H9 (cell line): ENCODE measurements around the gene IKZF1. TPM values are rescaled to one million over a fixed set of nuclear protein-coding genes. Genes with fewer than 3 reads are reported as not detected.

Source experiments
- DNase-seq: peaks from one replicate; pipeline ENCODE4 v3.0.0-alpha.2; 2017
- H2AFZ ChIP-seq: one replicate; pipeline ENCODE4 v1.6.1; 2013; ENCODE audit warnings: mild to moderate bottlenecking, low read length, control low read depth, moderate library complexity
- H2AK5ac ChIP-seq: 2 replicates; pipeline ENCODE4 v1.6.1; 2013; ENCODE audit warnings: low read length, control low read depth, mixed read lengths; ENCODE audit not compliant: insufficient read length
- H2BK120ac ChIP-seq: one replicate; pipeline ENCODE4 v1.6.1; 2013; ENCODE audit warnings: low read depth, mild to moderate bottlenecking, low read length, control low read depth, inconsistent platforms; ENCODE audit not compliant: poor library complexity, severe bottlenecking
- H2BK12ac ChIP-seq: 2 replicates; pipeline ENCODE4 v1.6.1; 2013; ENCODE audit warnings: low read length, control low read depth, mixed read lengths, low read depth; ENCODE audit not compliant: insufficient read length
- H2BK15ac ChIP-seq: 2 replicates; pipeline ENCODE4 v1.6.1; 2013; ENCODE audit warnings: low read depth, low read length, control low read depth
- H2BK20ac ChIP-seq: one replicate; pipeline ENCODE4 v1.6.1; 2013; ENCODE audit warnings: low read depth, mild to moderate bottlenecking, low read length, control low read depth, inconsistent platforms; ENCODE audit not compliant: poor library complexity, severe bottlenecking
- H2BK5ac ChIP-seq: 2 replicates; pipeline ENCODE4 v1.6.1; 2013; ENCODE audit warnings: low read length, control low read depth, mixed read lengths; ENCODE audit not compliant: insufficient read length
- H3K14ac ChIP-seq: 2 replicates; pipeline ENCODE4 v1.6.1; 2013; ENCODE audit warnings: low read length, control low read depth; ENCODE audit not compliant: insufficient read depth
- H3K18ac ChIP-seq: 2 replicates; pipeline ENCODE4 v1.6.1; 2013; ENCODE audit warnings: low read depth, mild to moderate bottlenecking, mixed read lengths, low read length, control low read depth; ENCODE audit not compliant: insufficient read length
- H3K23ac ChIP-seq: 2 replicates; pipeline ENCODE4 v1.6.1; 2013; ENCODE audit warnings: low read length, control low read depth, mixed read lengths, low read depth; ENCODE audit not compliant: insufficient read length
- H3K23me2 ChIP-seq: 2 replicates; pipeline ENCODE4 v1.6.1; 2013; ENCODE audit warnings: low read depth, mild to moderate bottlenecking, mixed read lengths, low read length, control low read depth; ENCODE audit not compliant: insufficient read length, poor library complexity, severe bottlenecking
- H3K27ac ChIP-seq: 2 replicates; pipeline ENCODE4 v1.5.1; 2013; ENCODE audit warnings: low read length, control low read depth, mixed read lengths, low read depth; ENCODE audit not compliant: insufficient read length
- H3K27me3 ChIP-seq: 2 replicates; pipeline ENCODE4 v1.6.1; 2013; ENCODE audit warnings: low read length, control low read depth, inconsistent platforms; ENCODE audit not compliant: insufficient read depth
- H3K4ac ChIP-seq: 2 replicates; pipeline ENCODE4 v1.6.1; 2013; ENCODE audit warnings: low read depth, mild to moderate bottlenecking, control low read depth, inconsistent platforms, low read length, moderate library complexity
- H3K4me1 ChIP-seq: 2 replicates; pipeline ENCODE4 v1.6.1; 2013; ENCODE audit warnings: low read length, control low read depth, inconsistent platforms; ENCODE audit not compliant: insufficient read depth
- H3K4me2 ChIP-seq: 2 replicates; pipeline ENCODE4 v1.6.1; 2013; ENCODE audit warnings: low read length, control low read depth, mixed read lengths; ENCODE audit not compliant: insufficient read length, insufficient read depth
- H3K56ac ChIP-seq: 2 replicates; pipeline ENCODE4 v1.6.1; 2013; ENCODE audit warnings: low read depth, mild to moderate bottlenecking, mixed read lengths, low read length, control low read depth; ENCODE audit not compliant: insufficient read length
- H3K79me1 ChIP-seq: 2 replicates; pipeline ENCODE4 v1.6.1; 2013; ENCODE audit warnings: low read depth, mild to moderate bottlenecking, moderate library complexity, low read length, control low read depth, inconsistent platforms; ENCODE audit not compliant: insufficient read depth, poor library complexity, severe bottlenecking
- H3K79me2 ChIP-seq: 2 replicates; pipeline ENCODE4 v1.6.1; 2013; ENCODE audit warnings: low read length, control low read depth, inconsistent platforms; ENCODE audit not compliant: insufficient read depth
- H3K9ac ChIP-seq: 2 replicates; pipeline ENCODE4 v1.6.1; 2013; ENCODE audit warnings: low read length, control low read depth, mixed read lengths; ENCODE audit not compliant: insufficient read length; ENCODE audit errors: extremely low read depth
- H3K9me3 ChIP-seq: one replicate; pipeline ENCODE4 v1.6.1; 2013; ENCODE audit warnings: low read depth, low read length, inconsistent platforms; ENCODE audit not compliant: control insufficient read depth
- H3T11ph ChIP-seq: one replicate; pipeline ENCODE4 v1.6.1; 2013; ENCODE audit warnings: mild to moderate bottlenecking, low read length, control low read depth, inconsistent platforms
- H4K20me1 ChIP-seq: one replicate; pipeline ENCODE4 v1.6.1; 2013; ENCODE audit not compliant: control insufficient read depth, insufficient read length, insufficient read depth
- H4K5ac ChIP-seq: 2 replicates; pipeline ENCODE4 v1.6.1; 2013; ENCODE audit warnings: low read depth, mild to moderate bottlenecking, mixed read lengths, low read length, control low read depth; ENCODE audit not compliant: insufficient read length
- H4K8ac ChIP-seq: replicated peaks from 2 replicates; pipeline ENCODE4 v1.6.1; 2013; ENCODE audit warnings: low read length, control low read depth, mixed read lengths, low read depth; ENCODE audit not compliant: insufficient read length
- H4K91ac ChIP-seq: 2 replicates; pipeline ENCODE4 v1.6.1; 2013; ENCODE audit warnings: low read depth, mild to moderate bottlenecking, moderate library complexity, mixed read lengths, low read length, control low read depth; ENCODE audit not compliant: insufficient read length
- H3K27ac Mint-ChIP-seq, 3 experiments: 2 replicates in 2 of 3; 3 replicates in 1 of 3; pipeline ENCODE4 v1.8.0; 2020 to 2021; ENCODE audit warnings: mixed read lengths in 3 of 3, mild to moderate bottlenecking in 1 of 3, moderate library complexity in 1 of 3
- H3K27me3 Mint-ChIP-seq: 2 replicates; pipeline ENCODE4 v1.8.0; 2021; ENCODE audit warnings: low read depth, mild to moderate bottlenecking, moderate library complexity, mixed read lengths
- H3K36me3 Mint-ChIP-seq, 3 experiments: 2 replicates in 2 of 3; 3 replicates in 1 of 3; pipeline ENCODE4 v1.8.0; 2020 to 2021; ENCODE audit warnings: low read depth in 3 of 3, mixed read lengths in 3 of 3; ENCODE audit not compliant: insufficient read depth in 1 of 3
- H3K4me1 Mint-ChIP-seq, 2 experiments: 2 replicates each; pipeline ENCODE4 v1.8.0; 2020; ENCODE audit warnings: mixed read lengths in 2 of 2
- H3K4me3 Mint-ChIP-seq, 2 experiments: 2 replicates in 1 of 2; 3 replicates in 1 of 2; pipeline ENCODE4 v1.8.0; 2020 to 2021; ENCODE audit warnings: mild to moderate bottlenecking in 2 of 2, mixed read lengths in 2 of 2, moderate library complexity in 1 of 2
- H3K9me3 Mint-ChIP-seq, 2 experiments: 2 replicates in 1 of 2; 3 replicates in 1 of 2; pipeline ENCODE4 v1.8.0; 2020; ENCODE audit warnings: mild to moderate bottlenecking in 2 of 2, mixed read lengths in 2 of 2, moderate library complexity in 1 of 2
- WGBS: extraction: QIAGEN DNeasy Blood & Tissue Kit; methylation state at CpG from one replicate; pipeline ENCODE4 v1.1.7; 2013; ENCODE audit warnings: missing lambda C conversion rate, low lambda C conversion rate, mixed read lengths; ENCODE audit not compliant: insufficient read length; ENCODE audit errors: extremely low coverage; 5-methylcytosine and 5-hydroxymethylcytosine counted together
- total RNA-seq: library from RNA; stranded (reverse); gene quantifications from 2 replicates; pipeline ENCODE4 v1.2.1, GENCODE V29; 2021
- TF ChIP-seq, protein P1 (sequence below): fragments of 200-600 bp; sonication (generic); conservative IDR thresholded peaks from 3 replicates; pipeline ENCODE4 v1.8.0; 2021; ENCODE audit warnings: antibody characterized with exemption, mild to moderate bottlenecking

The IKZF1 gene
- total RNA-seq, 1 experiment from 2014 or later, result 0.98 TPM

DNA sequence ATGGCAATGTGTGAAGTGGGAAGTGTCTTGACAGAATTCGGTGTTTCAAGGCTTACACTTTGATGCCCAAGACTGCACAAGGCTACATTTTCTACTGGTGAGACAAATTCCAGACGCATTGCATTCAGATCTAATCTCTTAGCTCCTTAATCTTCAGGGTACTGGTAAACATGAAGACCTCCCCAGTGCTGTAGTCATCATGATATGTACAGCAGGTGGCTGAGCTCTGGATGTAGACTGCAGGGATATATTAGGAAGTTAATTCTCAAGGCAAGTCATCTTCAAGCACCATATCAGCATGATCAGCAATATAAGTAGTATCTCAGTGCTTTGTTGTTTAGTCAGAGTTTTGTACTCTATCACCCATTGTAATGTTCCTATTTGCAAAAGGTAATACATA, 61.8 kb downstream of the IKZF1 start:
- Histone ChIP-seq H3K23me2 (no peaks in the 10 kb centered on the region), H2BK120ac (no peak overlapping the region), H3K79me1 (no peaks in the 10 kb centered on the region), H3K18ac (no peak overlapping the region), H2BK5ac (no peak overlapping the region), H3K4ac (no peak overlapping the region), H2BK20ac (no peak overlapping the region), H3K79me2 (no peaks in the 10 kb centered on the region), H2BK12ac (no peak overlapping the region), H2AFZ (no peak overlapping the region), H4K5ac (no peak overlapping the region), H3K27me3 (no peaks in the 10 kb centered on the region), H3K23ac (no peak overlapping the region), H2AK5ac (no peak overlapping the region), H4K8ac (no peak overlapping the region), H3K9me3 (no peaks in the 10 kb centered on the region), H4K91ac (no peak overlapping the region), H3T11ph (no peak overlapping the region), H3K27ac (no peak overlapping the region), H3K9ac (no peak overlapping the region), H3K14ac (no peak overlapping the region), H3K4me2 (no peak overlapping the region), H4K20me1 (no peaks in the 10 kb centered on the region), H3K4me1 (no peaks in the 10 kb centered on the region), H3K56ac (no peak overlapping the region), H2BK15ac (no peak overlapping the region)
- Mint-ChIP-seq H3K36me3 (no peaks in the 10 kb centered on the region), H3K4me3 (no peak overlapping the region), H3K27ac (no peak overlapping the region), H3K27me3 (no peaks in the 10 kb centered on the region), H3K4me1 (peaks cover 7 to 8% of the 10 kb centered on the region in 2 experiments; a peak in 2 of 4 replicates), H3K9me3 (no peaks in the 10 kb centered on the region)
- no CpG with 5 or more reads among the region's 2 CpGs for WGBS
- TF ChIP-seq, protein P1, sequence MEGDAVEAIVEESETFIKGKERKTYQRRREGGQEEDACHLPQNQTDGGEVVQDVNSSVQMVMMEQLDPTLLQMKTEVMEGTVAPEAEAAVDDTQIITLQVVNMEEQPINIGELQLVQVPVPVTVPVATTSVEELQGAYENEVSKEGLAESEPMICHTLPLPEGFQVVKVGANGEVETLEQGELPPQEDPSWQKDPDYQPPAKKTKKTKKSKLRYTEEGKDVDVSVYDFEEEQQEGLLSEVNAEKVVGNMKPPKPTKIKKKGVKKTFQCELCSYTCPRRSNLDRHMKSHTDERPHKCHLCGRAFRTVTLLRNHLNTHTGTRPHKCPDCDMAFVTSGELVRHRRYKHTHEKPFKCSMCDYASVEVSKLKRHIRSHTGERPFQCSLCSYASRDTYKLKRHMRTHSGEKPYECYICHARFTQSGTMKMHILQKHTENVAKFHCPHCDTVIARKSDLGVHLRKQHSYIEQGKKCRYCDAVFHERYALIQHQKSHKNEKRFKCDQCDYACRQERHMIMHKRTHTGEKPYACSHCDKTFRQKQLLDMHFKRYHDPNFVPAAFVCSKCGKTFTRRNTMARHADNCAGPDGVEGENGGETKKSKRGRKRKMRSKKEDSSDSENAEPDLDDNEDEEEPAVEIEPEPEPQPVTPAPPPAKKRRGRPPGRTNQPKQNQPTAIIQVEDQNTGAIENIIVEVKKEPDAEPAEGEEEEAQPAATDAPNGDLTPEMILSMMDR, result no peak
- DNase-seq, result no peak
